HT-29 (cell line): Measurements from ENCODE around the gene RALA. TPM values are rescaled to one million over a fixed set of nuclear protein-coding genes. Genes with fewer than 3 reads are reported as not detected.
A peak's percentile ranks its signal among the peaks of the same experiment; 100 is the strongest.

Experiments
- DNase-seq: peaks from one replicate; pipeline ENCODE4 v3.0.0-alpha.2; 2015; ENCODE audit warnings: low spot score
- total RNA-seq: library from RNA; depleted of rRNA; stranded (reverse); fragments of >200 nt; shearing (Covaris generic); gene quantifications from 2 replicates; pipeline ENCODE4 v1.2.3, GENCODE V29; 2014

The RALA gene
- total RNA-seq, 1 experiment from 2014 or later, result 5.7 TPM

GRCh38 chr7:39613577-39613976 is 9.8 kb upstream of the RALA start:
- DNase-seq, result no peak

GRCh38 chr7:39614299-39614698 is 9.1 kb upstream of the RALA start:
- DNase-seq, result no peak

- DNase-seq, result no peak
Measured at GRCh38 chr7:39615350-39615975, 7.9 kb upstream of the RALA start.

- DNase-seq, result no peak
Measured at GRCh38 chr7:39616138-39616537, 7.2 kb upstream of the RALA start.

GRCh38 chr7:39617005-39617404 is 6.4 kb upstream of the RALA start:
- DNase-seq, result no peak

GRCh38 chr7:39618868-39619267 is 4.5 kb upstream of the RALA start:
- no peak for DNase-seq

- no peak for DNase-seq
Measured at GRCh38 chr7:39620486-39620885, 2.9 kb upstream of the RALA start.

- DNase-seq, result no peak
Measured at GRCh38 chr7:39621261-39621660, 2.1 kb upstream of the RALA start.

GRCh38 chr7:39621784-39622411 is 1.5 kb upstream of the RALA start:
- DNase-seq, result no peak

GRCh38 chr7:39622609-39623008 is 763 bp upstream of the RALA start:
- DNase-seq, result peak; percentile 23

- DNase-seq, result peak; percentile 50
Measured at GRCh38 chr7:39623732-39624441, 515 bp downstream of the RALA start.

- peak; percentile 40 for DNase-seq
Measured at GRCh38 chr7:39624442-39624807, 1.1 kb downstream of the RALA start.

GRCh38 chr7:39624935-39625694 is 1.7 kb downstream of the RALA start:
- no peak for DNase-seq

GRCh38 chr7:39631736-39632308 is 8.4 kb downstream of the RALA start:
- no peak for DNase-seq

GRCh38 chr7:39633563-39634477 is 10.4 kb downstream of the RALA start:
- no peak for DNase-seq

GRCh38 chr7:39634478-39634805 is 11.1 kb downstream of the RALA start:
- no peak for DNase-seq

- no peak for DNase-seq
Measured at GRCh38 chr7:39637400-39637799, 14.0 kb downstream of the RALA start.

- no peak for DNase-seq
Measured at GRCh38 chr7:39637963-39638485, 14.7 kb downstream of the RALA start.

GRCh38 chr7:39642896-39643295 is 19.5 kb downstream of the RALA start:
- DNase-seq, result no peak

- no peak for DNase-seq
Measured at GRCh38 chr7:39644170-39644569, 20.8 kb downstream of the RALA start.
